HepG2 (cell line): Measurements from ENCODE around the gene ABHD10. TPM values are rescaled to one million over a fixed set of nuclear protein-coding genes. Genes with fewer than 3 reads are reported as not detected.

Experiments
- ASH2L ChIP-seq: fragments of 300-600, 200-600 bp; sonication (generic); IDR thresholded peaks from 2 replicates; pipeline ENCODE4 v1.7.0; 2017; ENCODE audit warnings: low read depth, mild to moderate bottlenecking, moderate library complexity, mixed read lengths, low read length; ENCODE audit not compliant: insufficient read length
- CSRNP2 ChIP-seq: sonication (generic); formaldehyde crosslinking; conservative IDR thresholded peaks from 2 replicates; pipeline ENCODE4 v1.8.0; 2022; ENCODE audit warnings: low read depth, missing genetic modification reagents
- MED1 ChIP-seq: sonication (generic); formaldehyde crosslinking; IDR thresholded peaks from 2 replicates; pipeline ENCODE4 v1.4.0; 2020; ENCODE audit warnings: missing genetic modification reagents
- MXD4 ChIP-seq: IDR thresholded peaks from 2 replicates; pipeline ENCODE4 v1.6.1; 2016; ENCODE audit warnings: mild to moderate bottlenecking, missing biosample characterization, missing genetic modification reagents
- NONO ChIP-seq, 2 experiments: fragments of 450-650 bp in 1 of 2; sonication (generic) in 1 of 2; formaldehyde crosslinking in 1 of 2; IDR thresholded peaks in 1 of 2; conservative IDR thresholded peaks in 1 of 2; 2 replicates each; pipeline versions ENCODE4 v1.6.1 to v1.8.0; 2017 to 2022; ENCODE audit warnings: mild to moderate bottlenecking in 1 of 2, missing genetic modification reagents in 1 of 2, moderate library complexity in 1 of 2
- SP4 ChIP-seq: sonication (generic); formaldehyde crosslinking; IDR thresholded peaks from 2 replicates; pipeline ENCODE4 v1.8.1; 2023; ENCODE audit warnings: mild to moderate bottlenecking, missing genetic modification reagents
- XBP1 ChIP-seq: sonication (generic); formaldehyde crosslinking; IDR thresholded peaks from 2 replicates; pipeline ENCODE4 v1.5.0; 2020; ENCODE audit warnings: missing genetic modification reagents
- ZBTB42 ChIP-seq: sonication (generic); formaldehyde crosslinking; IDR thresholded peaks from 2 replicates; pipeline ENCODE4 v1.5.0; 2020; ENCODE audit warnings: mild to moderate bottlenecking, missing genetic modification reagents
- ZBTB44 ChIP-seq: sonication (generic); formaldehyde crosslinking; IDR thresholded peaks from 2 replicates; pipeline ENCODE4 v1.4.0; 2020; ENCODE audit warnings: missing genetic modification reagents
- ZNF136 ChIP-seq: sonication (generic); formaldehyde crosslinking; IDR thresholded peaks from 2 replicates; pipeline ENCODE4 v1.8.1; 2022; ENCODE audit warnings: low read depth, mild to moderate bottlenecking, moderate library complexity, missing genetic modification reagents
- ZNF556 ChIP-seq: sonication (generic); formaldehyde crosslinking; IDR thresholded peaks from 2 replicates; pipeline ENCODE4 v1.4.0; 2020; ENCODE audit warnings: mild to moderate bottlenecking, missing genetic modification reagents, borderline replicate concordance
- ZNF773 ChIP-seq: sonication (generic); formaldehyde crosslinking; IDR thresholded peaks from 2 replicates; pipeline ENCODE4 v1.4.0; 2020; ENCODE audit warnings: missing genetic modification reagents, borderline replicate concordance
- polyA plus RNA-seq, 8 experiments: library from polyadenylated mRNA; depleted of rRNA in 3 of 8; stranded (reverse) in 7 of 8; unstranded in 1 of 8; fragments of >200 nt; fragmentation: Illumina TruSeq in 4 of 8; extraction: Trizol in 4 of 8; gene quantifications; 2 replicates each; pipeline versions ENCODE4 v1.2.1 to v1.2.3, GENCODE V29; 2011 to 2016; ENCODE audit warnings: low read depth in 4 of 8, missing spikeins in 1 of 8, mixed read lengths in 1 of 8; ENCODE audit not compliant: insufficient read depth in 1 of 8
- total RNA-seq, 5 experiments: library from RNA; depleted of rRNA; stranded (reverse); fragments of >200 nt; fragmentation: Illumina TruSeq; extraction: Trizol; gene quantifications; 2 replicates each; pipeline ENCODE4 v1.2.3, GENCODE V29; 2016; ENCODE audit warnings: low read depth in 1 of 5
- TF ChIP-seq, protein P1 (sequence below): IDR thresholded peaks from 2 replicates; pipeline ENCODE4 v1.6.1; 2016; ENCODE audit warnings: low read depth, missing genetic modification reagents, missing compliant biosample characterization
- TF ChIP-seq, protein P2 (sequence below): IDR thresholded peaks from 2 replicates; pipeline ENCODE4 v1.4.0; 2020; ENCODE audit warnings: mild to moderate bottlenecking, missing genetic modification reagents

Gene ABHD10
- total and polyA plus RNA-seq, 2 of the 13 experiments (the other 11 are each of a cell fraction or from before 2014, with no cell fraction given) = 22.8 to 50.2 TPM

DNA sequence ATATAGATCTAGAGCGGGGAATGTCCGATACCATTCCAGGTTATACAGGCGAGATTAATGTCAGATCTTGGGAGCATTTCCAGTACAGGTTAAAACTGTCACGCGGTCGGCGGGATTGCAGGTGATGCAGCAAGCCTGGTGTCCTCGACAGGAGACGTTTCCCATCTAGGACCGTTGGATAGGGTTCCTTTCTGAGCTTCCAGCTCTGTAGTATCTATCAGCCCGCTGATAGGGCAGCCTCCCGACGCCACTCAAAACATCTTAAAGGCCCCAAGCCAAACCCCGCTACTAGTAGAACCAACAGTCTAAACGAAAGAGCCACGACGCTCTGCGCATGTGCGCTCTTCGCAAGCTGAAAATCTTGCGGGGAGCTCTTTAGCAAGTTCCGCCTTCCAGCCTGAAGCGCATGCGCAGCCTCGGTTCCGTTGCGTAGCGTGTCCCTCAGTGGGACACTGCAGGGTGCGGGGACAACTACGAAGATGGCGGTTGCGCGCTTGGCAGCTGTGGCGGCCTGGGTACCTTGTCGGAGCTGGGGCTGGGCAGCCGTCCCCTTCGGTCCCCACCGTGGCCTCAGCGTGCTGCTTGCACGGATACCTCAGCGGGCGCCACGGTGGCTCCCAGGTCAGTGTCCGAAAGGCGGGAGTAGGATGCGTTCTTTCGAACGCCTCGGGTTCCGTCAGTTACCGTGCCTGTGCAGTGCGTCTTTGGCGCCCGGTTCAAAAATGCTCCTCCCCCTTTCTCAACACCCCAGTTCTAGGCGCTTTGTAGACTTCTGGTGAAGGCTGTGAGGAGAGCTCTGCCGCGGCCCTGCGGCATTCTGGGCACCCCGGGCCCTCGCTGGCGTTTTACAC is at the start of gene ABHD10 (continued):
- TF ChIP-seq, protein P1, sequence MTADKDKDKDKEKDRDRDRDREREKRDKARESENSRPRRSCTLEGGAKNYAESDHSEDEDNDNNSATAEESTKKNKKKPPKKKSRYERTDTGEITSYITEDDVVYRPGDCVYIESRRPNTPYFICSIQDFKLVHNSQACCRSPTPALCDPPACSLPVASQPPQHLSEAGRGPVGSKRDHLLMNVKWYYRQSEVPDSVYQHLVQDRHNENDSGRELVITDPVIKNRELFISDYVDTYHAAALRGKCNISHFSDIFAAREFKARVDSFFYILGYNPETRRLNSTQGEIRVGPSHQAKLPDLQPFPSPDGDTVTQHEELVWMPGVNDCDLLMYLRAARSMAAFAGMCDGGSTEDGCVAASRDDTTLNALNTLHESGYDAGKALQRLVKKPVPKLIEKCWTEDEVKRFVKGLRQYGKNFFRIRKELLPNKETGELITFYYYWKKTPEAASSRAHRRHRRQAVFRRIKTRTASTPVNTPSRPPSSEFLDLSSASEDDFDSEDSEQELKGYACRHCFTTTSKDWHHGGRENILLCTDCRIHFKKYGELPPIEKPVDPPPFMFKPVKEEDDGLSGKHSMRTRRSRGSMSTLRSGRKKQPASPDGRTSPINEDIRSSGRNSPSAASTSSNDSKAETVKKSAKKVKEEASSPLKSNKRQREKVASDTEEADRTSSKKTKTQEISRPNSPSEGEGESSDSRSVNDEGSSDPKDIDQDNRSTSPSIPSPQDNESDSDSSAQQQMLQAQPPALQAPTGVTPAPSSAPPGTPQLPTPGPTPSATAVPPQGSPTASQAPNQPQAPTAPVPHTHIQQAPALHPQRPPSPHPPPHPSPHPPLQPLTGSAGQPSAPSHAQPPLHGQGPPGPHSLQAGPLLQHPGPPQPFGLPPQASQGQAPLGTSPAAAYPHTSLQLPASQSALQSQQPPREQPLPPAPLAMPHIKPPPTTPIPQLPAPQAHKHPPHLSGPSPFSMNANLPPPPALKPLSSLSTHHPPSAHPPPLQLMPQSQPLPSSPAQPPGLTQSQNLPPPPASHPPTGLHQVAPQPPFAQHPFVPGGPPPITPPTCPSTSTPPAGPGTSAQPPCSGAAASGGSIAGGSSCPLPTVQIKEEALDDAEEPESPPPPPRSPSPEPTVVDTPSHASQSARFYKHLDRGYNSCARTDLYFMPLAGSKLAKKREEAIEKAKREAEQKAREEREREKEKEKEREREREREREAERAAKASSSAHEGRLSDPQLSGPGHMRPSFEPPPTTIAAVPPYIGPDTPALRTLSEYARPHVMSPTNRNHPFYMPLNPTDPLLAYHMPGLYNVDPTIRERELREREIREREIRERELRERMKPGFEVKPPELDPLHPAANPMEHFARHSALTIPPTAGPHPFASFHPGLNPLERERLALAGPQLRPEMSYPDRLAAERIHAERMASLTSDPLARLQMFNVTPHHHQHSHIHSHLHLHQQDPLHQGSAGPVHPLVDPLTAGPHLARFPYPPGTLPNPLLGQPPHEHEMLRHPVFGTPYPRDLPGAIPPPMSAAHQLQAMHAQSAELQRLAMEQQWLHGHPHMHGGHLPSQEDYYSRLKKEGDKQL (CRISPR knock-in tag) = no peak; the same call in 1 of the 2 replicates
- TF ChIP-seq MED1 (CRISPR knock-in tag) (peak; percentile 61), ZBTB44 (CRISPR knock-in tag) (0 out of 2 replicates have a peak, but pooled peaks have one; percentile 35), ZBTB42 (CRISPR knock-in tag) (0 out of 2 replicates have a peak, but pooled peaks have one; percentile 72), XBP1 (CRISPR knock-in tag) (0 out of 2 replicates have a peak, but pooled peaks have one; percentile 28), ZNF556 (0 out of 2 replicates have a peak, but pooled peaks have one; percentile 77), ZNF773 (0 out of 2 replicates have a peak, but pooled peaks have one; percentile 65), ASH2L (peak; percentile 97), CSRNP2 (CRISPR knock-in tag) (no peak), SP4 (peak; percentile 34; the same call in 1 of the 2 replicates), NONO (IDR thresholded peaks at IDR 0.05) (no peak), NONO (CRISPR knock-in tag; conservative IDR thresholded peaks at IDR 0.05) (peak; percentile 84), ZNF136 (CRISPR knock-in tag) (no peak), MXD4 (CRISPR knock-in tag) (peak; percentile 49; the same call in 1 of the 2 replicates)
- TF ChIP-seq, protein P2, sequence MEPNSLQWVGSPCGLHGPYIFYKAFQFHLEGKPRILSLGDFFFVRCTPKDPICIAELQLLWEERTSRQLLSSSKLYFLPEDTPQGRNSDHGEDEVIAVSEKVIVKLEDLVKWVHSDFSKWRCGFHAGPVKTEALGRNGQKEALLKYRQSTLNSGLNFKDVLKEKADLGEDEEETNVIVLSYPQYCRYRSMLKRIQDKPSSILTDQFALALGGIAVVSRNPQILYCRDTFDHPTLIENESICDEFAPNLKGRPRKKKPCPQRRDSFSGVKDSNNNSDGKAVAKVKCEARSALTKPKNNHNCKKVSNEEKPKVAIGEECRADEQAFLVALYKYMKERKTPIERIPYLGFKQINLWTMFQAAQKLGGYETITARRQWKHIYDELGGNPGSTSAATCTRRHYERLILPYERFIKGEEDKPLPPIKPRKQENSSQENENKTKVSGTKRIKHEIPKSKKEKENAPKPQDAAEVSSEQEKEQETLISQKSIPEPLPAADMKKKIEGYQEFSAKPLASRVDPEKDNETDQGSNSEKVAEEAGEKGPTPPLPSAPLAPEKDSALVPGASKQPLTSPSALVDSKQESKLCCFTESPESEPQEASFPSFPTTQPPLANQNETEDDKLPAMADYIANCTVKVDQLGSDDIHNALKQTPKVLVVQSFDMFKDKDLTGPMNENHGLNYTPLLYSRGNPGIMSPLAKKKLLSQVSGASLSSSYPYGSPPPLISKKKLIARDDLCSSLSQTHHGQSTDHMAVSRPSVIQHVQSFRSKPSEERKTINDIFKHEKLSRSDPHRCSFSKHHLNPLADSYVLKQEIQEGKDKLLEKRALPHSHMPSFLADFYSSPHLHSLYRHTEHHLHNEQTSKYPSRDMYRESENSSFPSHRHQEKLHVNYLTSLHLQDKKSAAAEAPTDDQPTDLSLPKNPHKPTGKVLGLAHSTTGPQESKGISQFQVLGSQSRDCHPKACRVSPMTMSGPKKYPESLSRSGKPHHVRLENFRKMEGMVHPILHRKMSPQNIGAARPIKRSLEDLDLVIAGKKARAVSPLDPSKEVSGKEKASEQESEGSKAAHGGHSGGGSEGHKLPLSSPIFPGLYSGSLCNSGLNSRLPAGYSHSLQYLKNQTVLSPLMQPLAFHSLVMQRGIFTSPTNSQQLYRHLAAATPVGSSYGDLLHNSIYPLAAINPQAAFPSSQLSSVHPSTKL = peak; percentile 60
